Measurements from ENCODE around the gene C20orf173.

GRCh38 chr20:35558451-35558850 lies 29.0 kb upstream of the C20orf173 start:
- TF ChIP-seq CTCF (IDR thresholded peaks at IDR 0.05) (no peak), POLR2A (IDR thresholded peaks at IDR 0.05) (no peak)

All from lower leg skin (tissue), 3 donors.